Stimulated activated CD4-positive, alpha-beta T cell treated with anti-CD3 and anti-CD28 coated beads, Interleukin-15, amount 100 ng/mL, for 24 hours (primary cell): ENCODE data around the gene UGT1A8.
"Not testable (repeated sequence)": the region's sequence is repeated elsewhere in the genome, so short reads cannot be mapped to it uniquely, and the experiment has no call there.

Experiments used
- DNase-seq: peaks from one replicate; pipeline ENCODE4 v3.0.0-alpha.2; 2020

The UGT1A8 gene

DNA sequence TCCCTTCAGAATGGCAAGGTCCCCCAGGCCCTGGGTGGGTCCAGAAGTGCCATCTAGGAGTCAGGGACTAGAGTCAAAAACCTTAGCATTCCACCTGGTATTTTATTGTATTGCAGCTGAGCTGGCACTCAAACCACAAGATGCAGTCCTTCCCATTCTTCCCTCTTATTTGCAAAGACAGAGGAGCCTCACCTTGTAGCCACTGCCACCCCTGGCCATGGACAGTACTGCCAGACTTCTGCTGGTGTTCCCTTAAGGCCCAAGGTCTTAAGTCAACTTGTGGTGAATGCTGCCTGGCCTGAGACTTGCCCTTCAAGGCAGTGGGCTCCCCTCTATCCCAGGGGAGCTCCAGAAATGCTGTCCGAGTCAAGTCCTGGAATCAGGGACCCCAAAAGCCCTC, 25.7 kb downstream of the UGT1A8 start:
- no peak for DNase-seq

DNA sequence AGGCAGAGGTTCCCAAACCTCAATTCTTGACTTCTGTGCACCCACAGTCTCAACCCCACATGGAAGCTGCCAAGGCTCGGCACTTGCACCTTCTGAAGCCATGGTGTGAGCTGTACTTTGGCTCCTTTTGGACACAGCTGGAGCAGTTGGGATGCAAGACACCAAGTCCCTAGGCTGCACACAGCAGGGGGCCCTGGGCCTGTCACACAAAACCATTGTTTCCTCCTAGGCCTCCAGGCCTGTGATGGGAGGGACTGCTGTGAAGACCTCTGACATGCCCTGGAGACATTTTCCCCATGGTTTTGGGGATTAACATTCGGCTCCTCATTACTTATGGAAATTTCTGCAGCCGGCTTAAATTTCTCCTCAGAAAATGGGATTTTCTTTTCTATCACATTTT, 28.6 kb downstream of the UGT1A8 start:
- DNase-seq: not testable (repeated sequence)

DNA sequence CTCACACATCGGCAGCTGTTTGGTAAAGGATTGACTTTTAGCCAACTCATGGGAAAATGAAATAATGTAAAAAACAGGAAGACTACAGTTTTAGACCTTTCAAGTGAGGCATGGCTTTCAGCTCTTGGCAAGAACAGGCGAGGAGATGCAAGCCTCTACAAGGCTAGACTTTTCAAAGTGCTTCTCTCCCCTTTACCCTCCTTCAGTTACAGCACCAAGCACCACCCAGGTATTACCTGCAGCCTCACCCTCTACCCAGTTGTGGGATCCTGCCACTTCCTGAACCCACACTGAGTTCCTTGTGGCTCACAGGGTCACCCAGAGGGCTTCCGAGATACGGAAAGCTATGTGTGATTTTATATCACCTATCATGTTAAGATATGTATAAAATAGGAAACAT, 33.5 kb downstream of the UGT1A8 start:
- no peak for DNase-seq

DNA sequence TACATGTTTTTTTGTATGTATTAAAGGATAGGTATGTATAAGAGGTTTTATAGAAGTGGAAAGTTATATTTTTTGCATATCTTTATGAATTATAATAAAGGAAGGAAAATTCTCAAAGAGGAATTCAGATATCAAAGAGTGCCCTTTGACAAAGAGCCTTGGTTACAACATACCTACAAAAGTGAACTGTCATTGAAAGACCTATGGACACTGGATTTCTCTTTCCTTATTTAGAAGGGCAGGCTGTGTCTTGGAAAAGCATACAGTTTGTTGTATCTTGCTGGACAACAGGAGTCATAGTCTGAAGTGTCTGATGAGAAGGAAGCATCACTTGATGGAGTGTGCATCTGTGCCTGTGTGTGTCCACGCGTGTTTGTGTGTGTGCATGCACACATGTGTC, 34.0 kb downstream of the UGT1A8 start:
- DNase-seq: no peak

DNA sequence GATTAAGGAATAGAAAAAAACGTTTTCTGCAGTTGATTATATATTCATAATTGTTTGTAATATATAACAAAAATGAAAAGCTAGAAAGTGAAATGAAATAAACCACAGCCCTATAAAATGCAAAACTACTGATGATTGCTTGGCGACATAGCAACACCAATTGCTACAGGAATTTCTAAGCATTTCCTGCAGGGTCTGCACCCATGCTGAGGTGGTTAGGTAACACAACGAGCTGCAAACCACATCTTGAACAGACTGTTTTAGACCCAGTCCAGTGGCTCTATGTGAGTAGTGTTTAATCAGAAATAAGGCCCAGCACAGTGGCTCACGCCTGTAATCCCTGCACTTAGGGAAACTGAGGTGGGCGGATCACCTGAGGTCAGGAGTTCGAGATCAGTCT, 37.1 kb downstream of the UGT1A8 start:
- no peak for DNase-seq

DNA sequence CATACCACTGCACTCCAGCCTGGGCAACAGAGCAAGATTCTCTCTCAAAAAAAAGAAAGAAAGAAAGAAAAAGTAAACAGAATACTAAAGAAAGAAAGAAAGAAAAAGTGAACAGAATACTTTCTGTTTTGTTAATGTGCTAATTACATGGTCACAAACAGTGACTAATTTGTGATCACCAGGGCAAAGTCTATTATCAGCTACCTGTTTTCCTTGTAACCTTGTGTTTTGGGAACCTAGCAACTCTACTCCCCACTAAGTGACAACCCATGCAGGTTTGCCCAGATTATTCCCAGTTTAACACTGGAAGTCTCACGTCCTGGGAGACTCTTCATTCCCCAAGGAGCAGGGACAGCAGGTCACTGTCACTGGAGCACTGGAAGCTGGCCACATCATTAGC, 37.6 kb downstream of the UGT1A8 start:
- DNase-seq: no peak

DNA sequence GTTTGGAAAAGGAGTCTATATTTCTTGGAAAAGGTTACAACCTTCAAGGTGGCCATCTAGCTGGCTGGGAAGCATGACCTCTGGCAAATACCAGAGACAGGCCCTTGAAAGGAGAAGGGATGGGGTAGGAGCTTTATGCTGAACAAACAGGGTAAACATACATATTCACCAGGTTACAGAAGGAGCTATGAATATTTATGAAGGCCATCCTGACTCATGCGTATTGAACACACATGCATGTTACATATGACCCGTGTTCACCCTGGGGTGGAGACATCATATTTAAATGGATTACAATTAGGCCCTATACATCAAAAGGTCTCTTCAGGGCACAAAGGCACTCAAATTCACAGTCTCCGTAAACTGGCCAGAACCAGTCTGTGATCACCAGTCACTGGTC, 38.5 kb downstream of the UGT1A8 start:
- not testable (repeated sequence) for DNase-seq

DNA sequence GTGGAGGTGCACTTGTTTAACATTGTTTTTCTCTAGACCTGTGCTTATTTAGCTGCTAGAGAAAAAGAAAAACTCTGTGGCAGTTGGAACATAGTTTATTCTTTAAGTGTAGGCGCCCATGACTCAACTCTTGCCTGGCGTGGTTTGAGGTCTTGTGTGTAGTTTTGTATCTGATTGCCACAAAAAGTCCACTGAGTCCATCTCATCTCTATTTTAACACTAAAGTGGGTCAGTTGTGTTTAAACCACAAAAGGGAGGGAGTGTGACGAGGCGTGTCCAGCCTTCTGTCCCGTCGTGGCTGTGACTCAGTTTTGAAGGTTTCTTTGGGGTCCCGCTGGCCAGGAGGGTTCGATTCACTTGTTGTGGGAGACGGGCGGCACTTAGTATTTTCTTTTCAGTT, 39.0 kb downstream of the UGT1A8 start:
- DNase-seq: no peak

DNA sequence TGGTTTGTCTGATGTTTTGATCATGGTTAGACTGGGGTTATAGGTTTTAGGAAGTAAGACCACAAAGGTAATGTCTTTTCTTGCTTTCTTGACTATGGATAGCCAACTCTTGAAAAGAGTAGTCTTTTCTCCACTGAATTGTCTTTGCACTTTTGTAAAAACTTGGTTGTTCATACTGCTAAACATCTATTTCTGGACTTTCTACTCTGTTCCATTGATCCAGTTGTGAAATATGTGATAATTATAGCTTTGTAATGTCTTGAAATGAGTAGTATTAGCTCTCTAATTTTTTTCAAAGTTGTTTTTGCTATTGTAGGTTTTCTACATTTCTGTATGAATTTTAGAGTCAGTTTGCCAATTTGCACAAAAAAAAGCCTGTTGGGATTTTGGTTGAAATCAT, 41.2 kb downstream of the UGT1A8 start:
- no peak for DNase-seq

DNA sequence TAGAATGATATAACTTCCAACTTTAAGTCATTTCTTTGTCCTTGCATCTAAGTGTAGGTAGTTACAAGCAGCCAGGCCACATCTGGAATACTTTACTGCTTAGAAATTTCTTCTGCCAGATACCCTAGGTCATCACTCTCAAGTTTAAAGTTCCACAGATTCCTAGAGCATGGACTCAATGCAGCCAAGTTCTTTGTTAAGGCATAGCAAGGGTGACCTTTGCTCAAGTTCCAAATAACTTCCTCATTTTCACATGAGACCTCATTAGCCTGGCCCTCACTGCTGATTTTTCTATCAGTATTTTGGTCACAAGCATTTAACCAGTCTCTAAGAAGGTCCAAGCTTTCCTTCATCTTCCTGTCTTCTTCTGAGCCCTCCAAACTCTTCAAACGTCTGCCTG, 46.5 kb downstream of the UGT1A8 start:
- no peak for DNase-seq

DNA sequence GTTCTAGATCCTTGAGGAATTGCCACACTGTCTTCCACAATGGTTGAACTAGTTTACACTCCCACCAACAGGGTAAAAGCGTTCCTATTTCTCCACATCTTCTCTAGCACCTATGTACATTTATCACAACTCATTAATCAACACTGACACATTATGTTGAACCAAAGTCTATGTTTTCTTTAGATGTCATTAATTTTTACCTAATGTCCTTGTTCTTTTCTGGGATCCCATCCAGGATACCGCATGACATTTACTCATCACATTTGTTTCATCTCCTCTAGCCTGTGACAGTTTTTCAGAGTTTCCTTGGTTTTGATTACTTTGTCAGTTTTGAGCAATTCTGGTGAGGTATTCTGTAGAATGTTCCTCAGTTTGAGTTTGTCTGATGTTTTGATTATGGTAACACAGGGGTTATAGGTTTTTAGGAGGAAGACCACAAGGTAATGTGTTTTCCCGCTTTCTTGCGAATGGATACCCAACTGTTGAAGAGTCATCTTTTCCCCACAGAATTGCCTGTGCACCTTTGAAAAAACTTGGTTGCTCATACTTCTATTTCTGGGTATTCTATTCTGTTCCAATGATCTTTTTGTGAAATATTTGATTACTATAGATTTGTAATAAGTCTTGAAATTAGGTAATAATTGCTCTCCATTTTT, 51.3 kb downstream of the UGT1A8 start:
- no peak for DNase-seq

DNA sequence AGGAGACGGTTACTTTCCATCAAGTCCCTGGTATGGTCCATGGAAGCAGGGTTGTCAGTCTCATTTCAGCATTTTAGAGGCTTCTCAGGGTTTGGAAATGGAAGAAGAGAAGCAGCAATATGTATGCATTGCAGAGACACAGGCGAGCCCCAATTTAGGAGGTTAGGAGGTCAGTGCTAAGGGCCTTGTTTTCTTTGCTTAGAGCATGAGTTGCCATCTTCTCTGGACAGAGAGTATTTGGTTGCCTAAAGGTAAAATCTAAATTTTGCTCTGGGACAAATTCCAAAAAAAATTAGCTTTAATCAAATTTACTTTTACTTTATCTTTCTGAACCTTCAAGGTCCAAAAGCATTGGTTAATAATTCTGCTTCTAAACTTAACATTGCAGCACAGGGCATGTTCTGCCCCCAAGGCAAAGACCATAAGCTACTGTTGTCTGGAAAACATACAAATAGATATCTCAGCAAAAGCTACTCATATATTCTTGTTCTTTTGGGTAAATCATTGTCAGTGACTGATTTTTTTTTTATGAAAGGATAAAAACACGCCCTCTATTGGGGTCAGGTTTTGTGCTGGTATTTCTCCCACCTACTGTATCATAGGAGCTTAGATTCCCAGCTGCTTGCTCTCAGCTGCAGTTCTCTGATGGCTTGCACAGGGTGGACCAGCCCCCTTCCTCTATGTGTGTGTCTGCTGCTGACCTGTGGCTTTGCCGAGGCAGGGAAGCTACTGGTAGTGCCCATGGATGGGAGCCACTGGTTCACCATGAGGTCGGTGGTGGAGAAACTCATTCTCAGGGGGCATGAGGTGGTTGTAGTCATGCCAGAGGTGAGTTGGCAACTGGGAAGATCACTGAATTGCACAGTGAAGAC, 54.1 kb downstream of the UGT1A8 start, which contains the start of gene UGT1A9:
Gene UGT1A9 (plus strand): TSS at position 609 of the 872 bp plus-strand sequence. CDS start 37 bp downstream, at position 646.
- DNase-seq: no peak

DNA sequence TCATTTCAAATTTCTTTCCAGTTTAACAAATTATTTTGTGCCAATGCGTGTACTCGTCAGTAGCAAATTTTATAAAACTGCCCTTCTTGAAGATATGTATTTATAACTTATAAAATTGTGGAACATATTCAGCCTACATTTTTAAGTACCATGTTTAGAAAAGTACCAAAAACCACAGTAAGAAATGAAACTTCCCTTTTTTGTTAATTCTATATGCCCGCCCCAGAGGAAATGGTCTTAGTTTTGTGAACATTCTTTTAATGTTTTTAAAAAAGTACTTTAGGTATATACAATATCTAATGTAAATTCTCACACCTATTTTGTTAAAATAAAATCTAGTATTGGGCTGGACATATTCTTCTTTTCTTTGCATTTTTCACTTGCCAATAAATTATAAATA, 55.5 kb downstream of the UGT1A8 start:
- no peak for DNase-seq

DNA sequence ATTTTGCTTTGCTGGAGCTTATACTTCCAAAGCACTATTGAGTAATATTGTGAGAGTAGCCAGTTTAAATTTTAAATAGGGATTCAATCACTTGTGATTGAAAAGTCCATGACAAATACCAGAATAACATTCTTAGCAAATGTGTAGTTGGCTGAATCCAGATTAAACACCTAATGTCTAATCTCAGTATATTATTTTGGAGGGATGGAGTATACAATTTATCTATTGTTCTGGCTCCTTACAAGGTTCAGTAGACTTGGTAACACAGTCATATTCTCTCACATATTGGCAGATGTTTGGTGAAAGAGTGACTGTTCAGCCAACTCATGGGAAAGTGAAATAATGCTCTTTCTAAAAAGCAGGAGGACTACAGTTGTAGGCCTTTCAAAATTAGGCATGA, 56.5 kb downstream of the UGT1A8 start:
- DNase-seq: no peak

DNA sequence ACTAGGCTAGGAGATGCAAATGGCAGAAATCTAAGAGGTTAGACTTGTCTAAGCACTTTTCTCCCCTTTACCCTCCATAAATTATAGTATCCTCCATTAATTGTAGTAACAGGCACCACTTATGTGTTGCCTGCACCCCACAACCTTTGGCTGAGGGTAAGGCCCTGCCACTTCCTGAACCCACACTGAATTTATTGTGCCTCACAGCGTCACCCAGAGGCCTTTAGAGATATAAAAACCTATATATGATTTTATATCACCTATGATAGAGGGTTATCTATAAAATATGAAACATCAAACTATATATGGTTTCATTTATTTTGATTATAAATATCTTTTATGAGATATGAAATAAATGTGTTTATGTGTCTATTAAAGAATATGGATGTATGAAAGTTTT, 56.9 kb downstream of the UGT1A8 start:
- no peak for DNase-seq

DNA sequence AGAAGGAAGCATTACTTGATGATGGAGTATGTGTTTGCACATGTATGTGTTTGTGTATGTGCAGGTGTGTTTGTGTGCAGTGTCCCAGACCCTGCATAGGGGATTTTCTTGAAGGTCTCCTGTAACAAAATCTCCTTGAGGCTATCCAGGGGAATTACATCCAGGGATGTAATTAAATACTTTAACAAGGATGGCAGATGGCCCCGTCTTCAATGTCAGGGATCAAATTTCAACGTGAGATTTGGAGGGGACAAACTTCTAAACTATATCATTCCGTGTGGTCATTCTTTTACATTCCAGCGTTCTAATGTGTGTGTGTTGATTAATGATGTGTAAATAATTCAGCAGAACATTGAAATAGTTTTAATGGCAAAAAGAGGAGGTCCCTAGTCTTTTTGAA, 57.6 kb downstream of the UGT1A8 start:
- no peak for DNase-seq

DNA sequence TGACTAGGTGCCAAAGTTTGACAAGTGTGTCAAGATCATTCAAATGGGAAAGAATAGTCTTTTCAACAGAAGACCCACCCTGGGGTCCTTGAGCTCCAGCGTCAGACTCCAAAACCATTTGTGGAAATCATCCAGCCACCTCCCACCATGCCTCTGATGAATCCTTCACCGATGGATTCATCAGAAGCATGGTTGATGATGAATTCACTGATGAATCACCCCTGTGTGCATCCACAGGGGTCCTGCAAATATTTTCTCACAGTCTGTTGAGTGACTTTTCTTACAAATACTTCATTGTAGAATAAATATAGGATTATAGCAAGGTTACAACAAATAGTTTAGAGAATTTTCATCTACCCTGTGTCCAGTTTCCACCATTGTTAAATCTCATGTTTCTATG, 58.6 kb downstream of the UGT1A8 start:
- DNase-seq: no peak

DNA sequence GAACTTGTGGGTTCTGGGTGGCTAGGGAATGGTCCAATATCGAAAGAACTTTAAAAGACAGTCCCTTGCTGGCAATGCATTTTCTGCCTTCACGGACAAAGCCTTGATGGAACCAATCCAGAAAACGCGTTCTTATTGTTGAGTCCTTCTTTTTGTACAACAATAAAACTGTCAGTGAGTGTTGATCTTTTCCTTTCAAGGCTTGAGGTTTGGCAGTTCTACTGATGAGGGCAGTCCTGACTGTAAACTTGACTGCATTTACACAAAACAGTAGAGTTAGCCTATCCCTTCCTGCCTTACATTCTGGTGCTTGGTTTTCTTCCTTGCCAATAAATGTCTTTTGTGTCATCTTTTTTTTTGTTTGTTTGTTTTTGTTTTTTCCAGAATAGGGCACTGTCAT, 61.8 kb downstream of the UGT1A8 start:
- DNase-seq: no peak

DNA sequence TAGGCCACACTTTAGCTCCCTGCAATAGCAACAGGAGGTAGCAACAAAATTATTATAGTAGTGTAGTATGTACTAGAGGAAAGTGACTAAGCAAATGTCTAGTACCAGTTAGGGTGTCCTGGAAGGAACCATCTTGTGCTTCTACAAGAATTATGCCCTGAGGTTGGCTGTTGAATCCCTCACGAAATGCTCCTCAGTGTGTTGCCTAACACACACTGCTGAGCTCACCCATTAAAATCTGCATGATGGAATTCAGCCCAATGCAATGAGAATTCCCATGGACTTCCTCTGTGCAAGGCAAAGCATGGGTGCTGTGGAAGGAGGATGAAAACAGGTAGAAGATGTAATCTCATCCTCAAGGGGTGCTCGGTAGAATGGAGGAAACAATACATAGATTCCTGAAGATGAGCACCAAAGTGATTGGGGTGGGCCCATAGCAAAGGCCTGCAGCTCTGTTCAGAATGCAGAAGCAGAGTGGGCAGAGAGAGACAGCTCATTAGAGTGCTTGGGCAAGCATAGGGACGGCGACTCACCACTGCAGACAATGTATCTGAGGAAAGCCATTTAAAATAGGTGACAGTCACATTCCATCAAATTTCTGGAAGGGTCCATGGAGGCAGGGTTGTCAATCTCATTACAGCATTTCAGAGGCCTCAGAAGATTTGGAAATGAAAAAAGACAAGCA, 63.1 kb downstream of the UGT1A8 start:
- no peak for DNase-seq

DNA sequence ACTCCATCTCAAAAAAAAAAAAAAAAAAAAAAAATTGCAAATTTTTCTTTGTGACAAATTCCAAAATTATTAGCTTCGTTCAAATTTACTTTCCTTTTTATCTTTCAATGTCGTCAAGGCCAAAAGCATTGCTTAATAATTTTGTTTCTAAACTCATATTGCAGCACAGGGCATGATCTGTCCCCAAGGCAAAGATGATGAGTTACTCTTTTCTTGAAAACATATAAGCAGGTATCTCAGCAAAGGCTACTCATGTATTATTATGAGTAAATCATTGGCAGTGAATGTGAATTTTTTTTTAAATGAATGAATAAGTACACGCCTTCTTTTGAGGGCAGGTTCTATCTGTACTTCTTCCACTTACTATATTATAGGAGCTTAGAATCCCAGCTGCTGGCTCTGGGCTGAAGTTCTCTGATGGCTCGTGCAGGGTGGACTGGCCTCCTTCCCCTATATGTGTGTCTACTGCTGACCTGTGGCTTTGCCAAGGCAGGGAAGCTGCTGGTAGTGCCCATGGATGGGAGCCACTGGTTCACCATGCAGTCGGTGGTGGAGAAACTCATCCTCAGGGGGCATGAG, 64.2 kb downstream of the UGT1A8 start, which contains the start of gene UGT1A7:
Gene UGT1A7 (plus strand): TSS at position 381 of the 579 bp plus-strand sequence. CDS start 37 bp downstream, at position 418.
- DNase-seq: no peak

DNA sequence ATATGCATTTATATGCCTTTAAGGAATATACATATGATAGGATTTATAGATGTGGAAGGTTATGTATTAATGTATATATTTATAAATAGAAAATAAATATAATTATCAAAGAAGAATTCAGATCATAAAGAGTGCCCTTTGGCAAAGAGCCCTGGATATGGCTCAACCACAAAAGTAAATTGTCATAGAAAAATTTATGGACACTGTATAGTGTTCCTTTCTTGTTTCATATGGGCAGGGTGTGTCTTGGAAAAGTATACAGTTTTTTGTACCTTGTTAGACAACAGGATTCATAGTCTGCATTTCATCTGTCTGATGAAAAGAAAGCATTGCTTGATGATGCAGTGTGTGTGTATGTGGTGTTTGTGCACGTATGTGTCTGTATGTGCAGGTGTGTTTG, 67.2 kb downstream of the UGT1A8 start:
- DNase-seq: no peak

DNA sequence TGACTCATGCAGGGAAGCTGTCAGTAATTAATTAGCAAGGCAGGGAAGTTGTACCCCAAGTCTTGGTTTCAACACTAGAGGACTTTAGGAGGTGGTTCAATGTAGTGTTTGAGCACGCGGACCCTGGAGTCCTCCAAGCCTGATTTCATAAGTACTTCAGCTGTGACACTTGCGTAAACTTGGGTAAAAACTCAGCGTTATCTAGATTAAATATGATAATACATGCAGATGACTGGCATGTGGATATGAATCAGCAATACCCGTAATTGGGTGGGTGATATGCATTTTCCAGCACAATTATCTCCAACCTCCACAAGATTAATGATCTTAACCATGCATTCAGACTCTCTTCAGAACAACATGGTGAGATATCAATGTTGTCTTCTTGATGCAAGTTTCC, 69.5 kb downstream of the UGT1A8 start:
- no peak for DNase-seq

DNA sequence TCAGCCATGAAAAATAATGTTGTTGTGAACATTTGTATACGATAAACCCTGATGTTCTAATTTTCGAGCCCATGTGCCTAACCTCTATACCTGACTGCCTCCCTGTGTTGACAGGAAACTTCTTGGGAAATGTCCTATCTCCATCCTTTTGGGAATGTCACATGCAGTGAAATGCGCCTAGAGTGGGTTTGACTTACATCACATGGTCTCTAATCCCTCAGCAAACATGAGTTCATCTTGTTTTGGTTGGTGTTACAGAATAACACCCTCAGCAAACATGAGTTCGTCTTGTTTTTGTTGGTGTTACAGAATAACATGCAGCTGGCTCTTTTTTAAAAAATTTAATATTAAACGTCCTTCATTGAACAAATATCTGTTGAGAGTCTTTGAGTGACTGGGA, 70.9 kb downstream of the UGT1A8 start:
- DNase-seq: no peak
